HFF-Myc (cell line): ENCODE data around the gene SIPA1.

ENCODE experiments used
- DNase-seq: peaks from one replicate; pipeline ENCODE4 v3.0.0-alpha.2; 2011; ENCODE audit warnings: low read depth; ENCODE audit errors: extremely low read depth
- H3K4me3 ChIP-seq: replicated peaks from 2 replicates; pipeline ENCODE4 v1.5.1; 2011; ENCODE audit warnings: low read depth, mild to moderate bottlenecking, control low read depth, low read length
- CTCF ChIP-seq: IDR thresholded peaks from 2 replicates; pipeline ENCODE4 v1.5.1; 2012; ENCODE audit warnings: mild to moderate bottlenecking, low read depth, low read length, control low read depth; ENCODE audit errors: missing control alignments

The SIPA1 gene

GRCh38 chr11:65615229-65615949 lies 22.5 kb upstream of the SIPA1 start, which contains the start of gene PCNX3:
Gene PCNX3 (plus strand): TSS chr11:65615776. CDS start chr11:65616312, 536 bp downstream.
- peak; percentile 100 for DNase-seq
- no peak for TF ChIP-seq CTCF
- peak within 1 kb of the TSS; percentile 76 for H3K4me3 ChIP-seq

DNA sequence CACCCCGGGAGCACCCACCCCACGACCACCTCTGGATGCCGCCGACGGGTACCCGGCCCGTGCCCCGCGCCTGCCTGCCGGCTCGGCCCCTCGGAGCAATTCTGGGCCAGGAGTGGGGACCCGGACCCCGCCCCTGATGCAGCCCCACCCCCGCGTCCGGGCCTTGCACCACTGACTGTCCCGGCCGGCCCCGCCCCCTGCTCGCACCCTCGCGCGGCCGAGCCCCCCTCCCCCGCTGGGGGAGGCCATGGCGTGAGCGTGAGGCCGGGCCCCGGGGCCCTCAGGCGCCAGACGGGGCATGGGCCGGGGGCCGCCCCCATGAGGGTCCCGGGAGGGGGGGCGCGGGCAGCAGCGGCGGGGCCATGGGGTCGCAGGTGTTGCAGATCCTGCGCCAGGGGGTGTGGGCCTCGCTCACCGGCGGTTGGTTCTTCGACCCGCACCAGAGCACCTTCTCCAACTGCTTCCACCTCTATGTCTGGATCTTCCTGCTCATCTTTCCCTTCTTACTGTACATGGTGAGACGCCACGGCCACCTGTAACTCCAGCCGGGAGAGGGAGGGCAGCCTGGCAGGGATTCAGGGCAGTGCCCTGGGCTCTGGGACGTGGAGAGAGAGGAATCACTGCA lies 21.8 kb upstream of the SIPA1 start:
- no peak for TF ChIP-seq CTCF
- DNase-seq = no peak
- H3K4me3 ChIP-seq = peak overlapping the region; percentile 76

- DNase-seq = no peak
- peak overlapping the region; percentile 76 for H3K4me3 ChIP-seq
- no peak for TF ChIP-seq CTCF
These were observed 21.3 kb upstream of the SIPA1 start for GRCh38 chr11:65616575-65617001.

GRCh38 chr11:65617136-65617850 lies 20.6 kb upstream of the SIPA1 start:
- no peak for DNase-seq
- peak overlapping the region; percentile 76 for H3K4me3 ChIP-seq
- no peak for TF ChIP-seq CTCF

DNA sequence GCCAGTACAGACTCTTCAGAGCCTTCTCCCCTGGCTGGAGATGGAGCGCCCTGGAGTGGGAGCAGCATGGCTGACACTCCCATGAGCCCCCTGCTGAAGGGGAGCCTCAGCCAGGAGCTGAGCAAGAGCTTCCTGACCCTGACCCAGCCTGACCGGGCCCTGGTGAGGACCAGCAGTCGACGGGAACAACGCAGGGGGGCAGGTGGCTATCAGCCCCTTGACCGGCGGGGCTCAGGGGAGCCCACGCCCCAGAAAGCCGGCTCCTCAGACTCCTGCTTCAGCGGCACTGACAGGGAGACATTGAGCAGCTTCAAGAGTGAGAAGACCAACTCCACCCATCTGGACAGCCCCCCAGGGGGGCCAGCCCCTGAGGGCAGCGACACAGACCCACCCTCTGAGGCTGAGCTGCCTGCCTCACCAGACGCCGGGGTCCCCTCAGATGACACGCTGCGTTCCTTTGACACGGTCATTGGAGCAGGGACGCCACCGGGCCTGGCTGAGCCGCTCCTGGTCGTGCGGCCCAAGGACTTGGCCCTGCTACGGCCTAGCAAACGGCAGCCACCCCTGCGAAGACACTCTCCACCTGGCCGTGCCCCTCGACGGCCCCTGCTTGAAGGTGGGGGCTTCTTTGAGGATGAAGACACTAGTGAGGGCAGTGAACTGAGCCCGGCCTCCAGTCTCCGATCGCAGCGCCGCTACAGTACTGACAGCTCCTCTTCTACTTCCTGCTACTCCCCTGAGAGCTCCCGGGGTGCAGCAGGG lies 19.7 kb upstream of the SIPA1 start:
- no peak for TF ChIP-seq CTCF
- no peak overlapping the region for H3K4me3 ChIP-seq
- DNase-seq = no peak

DNA sequence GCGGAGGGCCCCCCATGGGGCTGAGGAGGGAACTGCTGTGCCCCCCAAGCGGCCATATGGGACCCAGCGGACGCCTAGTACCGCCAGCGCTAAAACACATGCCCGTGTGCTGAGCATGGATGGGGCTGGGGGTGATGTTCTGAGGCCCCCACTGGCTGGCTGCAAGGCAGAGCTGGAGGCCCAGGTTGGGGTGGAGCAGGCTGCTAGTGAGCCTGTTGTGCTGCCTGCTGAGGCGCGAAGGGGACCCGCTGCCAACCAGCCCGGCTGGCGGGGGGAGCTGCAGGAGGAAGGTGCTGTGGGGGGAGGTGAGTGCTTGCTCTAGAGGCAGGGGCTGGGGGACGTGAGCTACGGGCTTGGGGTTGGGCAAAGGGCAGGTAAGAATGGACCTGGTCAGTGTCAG lies 19.1 kb upstream of the SIPA1 start:
- no peak for DNase-seq
- no peak overlapping the region for H3K4me3 ChIP-seq
- TF ChIP-seq CTCF = no peak
